ENCODE measurements around the gene NOM1. TPM values are rescaled to one million over a fixed set of nuclear protein-coding genes. Genes with fewer than 3 reads are reported as not detected.

The NOM1 gene
- total RNA-seq, 1 experiment from 2014 or later, result 35.4 TPM

Other genes with a start within 250 kb of the NOM1 start
- 84.0 TPM for gene LMBR1, start 56.5 kb upstream of the NOM1 start, total RNA-seq (2021; ENCODE audit: unreplicated experiment)
- gene MNX1, start 61.0 kb downstream of the NOM1 start, total RNA-seq (2021; ENCODE audit: unreplicated experiment), result 7.7 TPM
- gene UBE3C, start 189.2 kb downstream of the NOM1 start, total RNA-seq (2021; ENCODE audit: unreplicated experiment), result 68.3 TPM

All from HCT116 (cell line).